Measurements from ENCODE around the gene POR.
"Not testable (repeated sequence)": the region's sequence is repeated elsewhere in the genome, so short reads cannot be mapped to it uniquely, and the experiment has no call there.

Gene POR

GRCh38 chr7:76029682-76030081 lies 114.7 kb downstream of the POR start:
- not testable (repeated sequence) for DNase-seq (ENCODE audit: low spot score)

GRCh38 chr7:76031964-76032363 lies 117.0 kb downstream of the POR start:
- no peak for DNase-seq (ENCODE audit: low spot score)

All from kidney tubule cell (primary cell).